ENCODE data around the gene ROBO1. TPM values are rescaled to one million over a fixed set of nuclear protein-coding genes. Genes with fewer than 3 reads are reported as not detected.

Gene ROBO1
- total and polyA plus RNA-seq, 2 of the 13 experiments (the other 11 are each of a cell fraction or from before 2014, with no cell fraction given): 52.2 to 71.0 TPM

- TF ChIP-seq ZNF281 (CRISPR knock-in tag; IDR thresholded peaks at IDR 0.05; ENCODE audit: borderline replicate concordance): no peak
- TF ChIP-seq ZBTB4 (CRISPR knock-in tag; IDR thresholded peaks at IDR 0.05; ENCODE audit: borderline replicate concordance): no peak
- no peak for TF ChIP-seq PCBP1 (IDR thresholded peaks at IDR 0.05; ENCODE audit: borderline replicate concordance, low read depth, low read length)
- peak; percentile 84 for TF ChIP-seq ZNF609 (CRISPR knock-in tag; IDR thresholded peaks at IDR 0.05; ENCODE audit: borderline replicate concordance)
- peak; percentile 39; the same call in 1 of the 2 replicates for TF ChIP-seq FOXA1 (IDR thresholded peaks at IDR 0.05)
- TF ChIP-seq FOXA1 (CRISPR knock-in tag; IDR thresholded peaks at IDR 0.05): peak; percentile 86
- peak; percentile 91 for TF ChIP-seq ZNF18 (CRISPR knock-in tag; IDR thresholded peaks at IDR 0.05; ENCODE audit: insufficient replicate concordance)
- TF ChIP-seq ZSCAN29 (CRISPR knock-in tag; conservative IDR thresholded peaks at IDR 0.05): 0 out of 2 replicates have a peak, but pooled peaks have one; percentile 59
- TF ChIP-seq ZNF709 (CRISPR knock-in tag; IDR thresholded peaks at IDR 0.05): no peak
- no peak for TF ChIP-seq GTF2F1 (IDR thresholded peaks at IDR 0.05; ENCODE audit: low read length)
- no peak for TF ChIP-seq PBX3 (CRISPR knock-in tag; IDR thresholded peaks at IDR 0.05; ENCODE audit: borderline replicate concordance)
- TF ChIP-seq GMEB2 (CRISPR knock-in tag; IDR thresholded peaks at IDR 0.05; ENCODE audit: low read depth): no peak
These were observed 774.4 kb downstream of the ROBO1 start (continued) for GRCh38 chr3:78993375-78993774.
